Prostate gland (tissue), 2 donors: ENCODE data around the gene AK9. TPM values are rescaled to one million over a fixed set of nuclear protein-coding genes. Genes with fewer than 3 reads are reported as not detected.
"Not testable (repeated sequence)": the region's sequence is repeated elsewhere in the genome, so short reads cannot be mapped to it uniquely, and the experiment has no call there.

Experiments
- DNase-seq: peaks from one replicate; pipeline ENCODE4 v3.0.0-alpha.2; 2019; ENCODE audit warnings: low spot score
- H3K27ac ChIP-seq, 2 donors: fragments of 200-600 bp; sonication (generic); 2 replicates each; pipeline ENCODE4 v1.5.1; 2017 to 2019
- H3K27me3 ChIP-seq: fragments of 200-600 bp; sonication (generic); replicated peaks from 2 replicates; pipeline ENCODE4 v1.5.1; 2019; ENCODE audit not compliant: insufficient read depth
- H3K36me3 ChIP-seq, 2 donors: fragments of 200-600 bp; sonication (generic); 1 replicate in 1 of 2; 2 replicates in 1 of 2; pipeline versions ENCODE4 v1.5.1 to v1.8.1; 2017 to 2019
- H3K4me1 ChIP-seq: fragments of 200-600 bp; sonication (generic); replicated peaks from 2 replicates; pipeline ENCODE4 v1.5.1; 2019
- H3K4me3 ChIP-seq, 2 donors: fragments of 200-600 bp; sonication (generic); 2 replicates each; pipeline ENCODE4 v1.5.1; 2017 to 2019
- H3K9me3 ChIP-seq: fragments of 200-600 bp; sonication (generic); 2 replicates; pipeline ENCODE4 v1.5.1; 2017
- POLR2A ChIP-seq: fragments of 450-650 bp; IDR thresholded peaks from one replicate; pipeline ENCODE4 v1.6.1; 2016; ENCODE audit warnings: antibody characterized with exemption, mild to moderate bottlenecking
- POLR2AphosphoS5 ChIP-seq: sonication (generic); formaldehyde crosslinking; IDR thresholded peaks from one replicate; pipeline ENCODE4 v1.6.1; 2017; ENCODE audit warnings: antibody characterized with exemption
- WGBS: methylation state at CpG from one replicate; pipeline ENCODE4 v1.1.5; 2018; 5-methylcytosine and 5-hydroxymethylcytosine counted together
- intact Hi-C: fragments of 100-400 bp; cut with DNase I; formaldehyde crosslinking; loops from one replicate; pipeline ENCODE4 v1.14.2; 2022
- total RNA-seq, 2 donors: library from RNA; depleted of rRNA; stranded (reverse); fragments of >200 nt; gene quantifications; one replicate each; pipeline ENCODE4 v1.1.0, GENCODE V29; 2016
- TF ChIP-seq, protein P1 (sequence below), 4 experiments: fragments of 200-600 bp in 2 of 4; fragments of 450-650 bp in 2 of 4; sonication (generic) in 2 of 4; IDR thresholded peaks; 1 replicate in 3 of 4; 2 replicates in 1 of 4; pipeline ENCODE4 v1.5.1; 2016 to 2019; ENCODE audit warnings: antibody characterized with exemption in 4 of 4, mild to moderate bottlenecking in 2 of 4, moderate library complexity in 2 of 4

Gene AK9
- total RNA-seq, 2 donors from 2014 or later: 4.5 to 22.0 TPM

DNA sequence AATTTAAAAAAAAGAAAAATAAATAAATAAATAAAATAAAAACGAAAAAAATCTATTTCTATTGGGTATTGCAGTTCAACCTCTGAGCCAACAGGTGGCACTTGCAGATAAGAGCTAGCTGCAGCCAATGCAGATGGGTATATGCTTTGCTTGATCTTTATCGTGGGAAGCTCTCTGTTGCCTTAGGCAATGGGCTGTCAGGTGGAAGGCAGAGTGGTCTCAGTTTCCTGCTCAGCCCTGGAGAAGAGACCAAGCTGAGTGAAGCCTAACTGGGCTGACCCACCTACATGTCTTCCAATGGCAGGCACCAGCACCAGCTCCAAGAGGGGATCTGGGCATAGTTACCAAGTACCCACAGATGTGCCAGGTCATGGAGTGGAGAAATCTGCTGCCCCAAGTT, 95.0 kb downstream of the AK9 start:
- Histone ChIP-seq H3K4me1 (no peaks in the 10 kb centered on the region), H3K4me3 (no peak overlapping the region), H3K27me3 (no peaks in the 10 kb centered on the region), H3K36me3 (no peaks in the 10 kb centered on the region), H3K9me3 (no peaks in the 10 kb centered on the region), H3K27ac (no peak overlapping the region)
- intact Hi-C loops: no loop called here
- no peak for DNase-seq
- no peak for TF ChIP-seq POLR2AphosphoS5
- TF ChIP-seq, protein P1, sequence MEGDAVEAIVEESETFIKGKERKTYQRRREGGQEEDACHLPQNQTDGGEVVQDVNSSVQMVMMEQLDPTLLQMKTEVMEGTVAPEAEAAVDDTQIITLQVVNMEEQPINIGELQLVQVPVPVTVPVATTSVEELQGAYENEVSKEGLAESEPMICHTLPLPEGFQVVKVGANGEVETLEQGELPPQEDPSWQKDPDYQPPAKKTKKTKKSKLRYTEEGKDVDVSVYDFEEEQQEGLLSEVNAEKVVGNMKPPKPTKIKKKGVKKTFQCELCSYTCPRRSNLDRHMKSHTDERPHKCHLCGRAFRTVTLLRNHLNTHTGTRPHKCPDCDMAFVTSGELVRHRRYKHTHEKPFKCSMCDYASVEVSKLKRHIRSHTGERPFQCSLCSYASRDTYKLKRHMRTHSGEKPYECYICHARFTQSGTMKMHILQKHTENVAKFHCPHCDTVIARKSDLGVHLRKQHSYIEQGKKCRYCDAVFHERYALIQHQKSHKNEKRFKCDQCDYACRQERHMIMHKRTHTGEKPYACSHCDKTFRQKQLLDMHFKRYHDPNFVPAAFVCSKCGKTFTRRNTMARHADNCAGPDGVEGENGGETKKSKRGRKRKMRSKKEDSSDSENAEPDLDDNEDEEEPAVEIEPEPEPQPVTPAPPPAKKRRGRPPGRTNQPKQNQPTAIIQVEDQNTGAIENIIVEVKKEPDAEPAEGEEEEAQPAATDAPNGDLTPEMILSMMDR (IDR thresholded peaks at IDR 0.05): no peak
- no peak for TF ChIP-seq POLR2A
- 21% methylated on average over 2 of the region's 2 CpGs for WGBS

DNA sequence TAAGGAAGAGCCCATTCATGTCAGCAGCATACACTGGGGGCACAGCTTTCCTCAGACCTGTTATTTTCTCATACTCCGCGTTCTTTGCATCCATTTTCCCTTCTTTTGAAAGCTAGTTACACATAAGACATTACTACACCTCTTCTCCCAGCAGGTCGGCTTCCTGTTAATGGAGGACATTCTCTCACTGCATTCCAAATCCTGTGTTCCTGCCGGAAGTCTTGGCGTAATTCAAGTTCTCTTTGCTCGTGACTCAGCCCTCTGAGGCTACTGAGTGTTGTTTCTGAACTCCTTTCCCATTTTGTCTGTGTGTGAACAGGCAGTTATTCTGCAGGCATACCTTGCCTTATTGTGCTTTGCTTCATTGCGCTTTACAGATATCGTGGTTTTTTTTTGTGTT, 110.5 kb downstream of the AK9 start:
- Histone ChIP-seq H3K4me1 (no peaks in the 10 kb centered on the region), H3K36me3 (no peaks in the 10 kb centered on the region), H3K27me3 (no peaks in the 10 kb centered on the region), H3K4me3 (no peak overlapping the region), H3K9me3 (no peaks in the 10 kb centered on the region), H3K27ac (no peak overlapping the region)
- intact Hi-C loops: no loop called here
- TF ChIP-seq POLR2A (no peak), POLR2AphosphoS5 (no peak)
- TF ChIP-seq, protein P1 (IDR thresholded peaks at IDR 0.05): no peak
- 80% methylated on average over 8 of the region's 8 CpGs for WGBS
- no peak for DNase-seq

DNA sequence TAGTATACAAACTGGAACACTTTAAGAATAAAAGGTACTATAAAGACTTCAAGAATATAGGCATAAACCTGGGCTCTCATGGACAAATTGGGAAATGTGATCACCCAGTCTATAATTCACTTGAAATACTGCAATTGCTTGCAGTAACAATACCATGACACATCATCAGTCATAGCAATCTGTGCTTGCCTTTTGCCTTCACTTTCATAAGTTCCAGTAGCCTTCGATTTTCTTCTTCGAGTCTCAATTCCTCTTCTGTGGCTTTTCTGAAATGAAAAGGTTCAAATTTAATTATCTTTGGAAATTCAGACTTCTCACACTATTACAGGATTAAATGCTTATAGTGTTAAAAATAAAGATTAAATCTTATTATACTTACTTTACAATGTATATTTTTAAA, 111.6 kb downstream of the AK9 start:
- no peaks in the 10 kb centered on the region for H3K9me3 ChIP-seq
- TF ChIP-seq POLR2AphosphoS5: no peak
- TF ChIP-seq, protein P1 (IDR thresholded peaks at IDR 0.05): no peak
- no peak for TF ChIP-seq POLR2A
- H3K4me3 ChIP-seq: no peak overlapping the region
- 90% methylated on average over 2 of the region's 2 CpGs for WGBS
- no peaks in the 10 kb centered on the region for H3K27me3 ChIP-seq
- H3K36me3 ChIP-seq: no peaks in the 10 kb centered on the region
- no peaks in the 10 kb centered on the region for H3K4me1 ChIP-seq
- intact Hi-C loops: no loop called here
- DNase-seq: no peak
- H3K27ac ChIP-seq: no peak overlapping the region

DNA sequence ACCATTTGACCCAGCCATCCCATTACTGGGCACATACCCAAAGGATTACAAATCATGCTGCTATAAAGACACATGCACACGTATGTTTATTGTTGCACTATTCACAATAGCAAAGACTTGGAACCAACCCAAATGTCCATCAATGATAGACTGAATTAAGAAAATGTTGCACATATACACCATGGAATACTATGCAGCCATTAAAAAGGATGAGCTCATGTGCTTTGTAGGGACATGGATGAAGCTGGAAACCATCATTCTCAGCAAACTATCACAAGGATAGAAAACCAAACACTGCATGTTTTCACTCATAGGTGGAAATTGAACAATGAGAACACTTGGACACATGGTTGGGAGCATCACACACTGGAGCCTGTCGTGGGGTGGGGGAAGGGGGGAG, 121.1 kb downstream of the AK9 start:
- H3K9me3 ChIP-seq, H3K27me3 ChIP-seq, intact Hi-C loops, DNase-seq, H3K36me3 ChIP-seq, H3K4me1 ChIP-seq, H3K4me3 ChIP-seq, H3K27ac ChIP-seq: not testable (repeated sequence)
- 83% methylated on average over 2 of the region's 2 CpGs for WGBS

DNA sequence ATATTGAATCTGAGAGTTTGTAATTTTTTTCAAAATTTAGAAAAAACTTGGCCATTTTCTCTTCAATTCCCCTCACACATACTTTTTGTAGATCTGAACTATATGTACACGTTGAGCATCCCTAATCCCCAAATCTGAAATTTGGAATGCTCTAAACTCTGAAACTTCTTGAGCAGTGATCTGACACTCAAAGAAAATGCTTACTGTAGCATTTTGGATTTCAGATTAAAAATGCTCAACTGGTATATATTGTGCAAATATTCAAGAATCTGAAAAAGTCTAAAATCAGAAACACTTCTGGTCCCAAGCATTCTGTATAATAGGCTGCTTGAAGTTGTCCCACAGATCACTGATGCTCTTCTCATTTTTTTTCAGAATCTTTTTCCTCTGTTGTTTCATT, 129.2 kb downstream of the AK9 start:
- Histone ChIP-seq H3K36me3 (no peaks in the 10 kb centered on the region), H3K4me3 (no peak overlapping the region), H3K27ac (no peak overlapping the region), H3K4me1 (no peaks in the 10 kb centered on the region), H3K9me3 (no peaks in the 10 kb centered on the region), H3K27me3 (no peaks in the 10 kb centered on the region)
- DNase-seq: no peak
- TF ChIP-seq POLR2A (no peak), POLR2AphosphoS5 (no peak)
- intact Hi-C loops: no loop called here
- WGBS: 74% methylated on average over 1 of the region's 1 CpG

DNA sequence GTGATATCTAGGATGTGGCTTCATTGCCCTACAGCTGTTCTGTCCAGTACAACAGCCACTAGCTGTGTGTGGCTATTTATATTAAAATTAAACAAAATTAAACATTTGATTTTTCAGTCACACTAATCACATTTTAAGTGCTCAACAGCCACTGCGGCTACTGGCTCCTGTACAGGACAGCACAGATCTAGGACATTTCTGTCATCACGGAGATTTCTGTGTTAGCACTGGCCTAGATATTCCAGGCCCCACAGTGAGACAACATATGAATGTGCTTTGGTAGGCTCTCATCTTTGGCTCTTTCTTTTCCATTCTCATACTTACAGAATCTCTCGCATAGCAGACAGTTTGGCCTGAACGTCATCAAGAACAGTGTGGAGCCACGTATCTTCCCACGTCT, 159.6 kb downstream of the AK9 start:
- no peak for DNase-seq
- TF ChIP-seq, protein P1 (IDR thresholded peaks at IDR 0.05): no peak
- TF ChIP-seq POLR2AphosphoS5 (no peak), POLR2A (no peak)
- intact Hi-C loops: no loop called here
- WGBS: 92% methylated on average over 6 of the region's 6 CpGs
- Histone ChIP-seq H3K27ac (no peak overlapping the region), H3K4me3 (no peak overlapping the region), H3K4me1 (no peaks in the 10 kb centered on the region), H3K9me3 (no peaks in the 10 kb centered on the region), H3K27me3 (no peaks in the 10 kb centered on the region), H3K36me3 (no peaks in the 10 kb centered on the region)
